SIG-M5 (cell line): ENCODE measurements around the gene ZFAND3.

Experiments
- DNase-seq: peaks from one replicate; lab custom pipeline; 2025; lab: John Stamatoyannopoulos, UW

The ZFAND3 gene

GRCh38 chr6:37819177-37819801, at the start of gene ZFAND3:
ZFAND3 (plus strand) TSS chr6:37819727; CDS start chr6:37819946, 219 bp downstream.
- peak; percentile 41 for DNase-seq

GRCh38 chr6:37774028-37774680, 45.4 kb upstream of the ZFAND3 start:
- no peak for DNase-seq

- DNase-seq, result no peak
Observed at GRCh38 chr6:37776566-37776965, 43.0 kb upstream of the ZFAND3 start.

- DNase-seq, result no peak
Observed at GRCh38 chr6:37777272-37777834, 42.2 kb upstream of the ZFAND3 start.

- DNase-seq, result no peak
Observed at GRCh38 chr6:37779111-37779800, 40.3 kb upstream of the ZFAND3 start.

- DNase-seq, result no peak
Observed at GRCh38 chr6:37779902-37780628, 39.5 kb upstream of the ZFAND3 start.

- DNase-seq, result no peak
Observed at GRCh38 chr6:37781788-37782187, 37.7 kb upstream of the ZFAND3 start.

GRCh38 chr6:37783025-37783855, 36.3 kb upstream of the ZFAND3 start:
- no peak for DNase-seq

- DNase-seq, result no peak
Observed at GRCh38 chr6:37783856-37784584, 35.5 kb upstream of the ZFAND3 start.

GRCh38 chr6:37784585-37784967, 35.0 kb upstream of the ZFAND3 start:
- no peak for DNase-seq

- DNase-seq, result no peak
Observed at GRCh38 chr6:37785002-37785662, 34.4 kb upstream of the ZFAND3 start.

- no peak for DNase-seq
Observed at GRCh38 chr6:37785663-37786270, 33.8 kb upstream of the ZFAND3 start.

- DNase-seq, result no peak
Observed at GRCh38 chr6:37787216-37787615, 32.3 kb upstream of the ZFAND3 start.

GRCh38 chr6:37788259-37788658, 31.3 kb upstream of the ZFAND3 start:
- DNase-seq, result no peak

- DNase-seq, result peak; percentile 72
Observed at GRCh38 chr6:37791156-37791919, 28.2 kb upstream of the ZFAND3 start.

- no peak for DNase-seq
Observed at GRCh38 chr6:37792457-37793033, 27.0 kb upstream of the ZFAND3 start.

- DNase-seq, result no peak
Observed at GRCh38 chr6:37793067-37793466, 26.5 kb upstream of the ZFAND3 start.

- no peak for DNase-seq
Observed at GRCh38 chr6:37794825-37795224, 24.7 kb upstream of the ZFAND3 start.
